A204.1 (cell line): ENCODE measurements around the gene TUBA3D.
"Not testable (repeated sequence)": the region's sequence is repeated elsewhere in the genome, so short reads cannot be mapped to it uniquely, and the experiment has no call there.

Experiments
- FAIRE-seq: peaks from 2 replicates; lab custom pipeline; 2012; peaks lifted over from hg19 to GRCh38; lab: Jason Lieb, UNC

The TUBA3D gene

GRCh38 chr2:131475831-131476230 is at the start of gene TUBA3D:
TSS of gene TUBA3D (plus strand) at chr2:131476119. CDS start at chr2:131476200, 81 bp downstream.
- FAIRE-seq = no peak

DNA sequence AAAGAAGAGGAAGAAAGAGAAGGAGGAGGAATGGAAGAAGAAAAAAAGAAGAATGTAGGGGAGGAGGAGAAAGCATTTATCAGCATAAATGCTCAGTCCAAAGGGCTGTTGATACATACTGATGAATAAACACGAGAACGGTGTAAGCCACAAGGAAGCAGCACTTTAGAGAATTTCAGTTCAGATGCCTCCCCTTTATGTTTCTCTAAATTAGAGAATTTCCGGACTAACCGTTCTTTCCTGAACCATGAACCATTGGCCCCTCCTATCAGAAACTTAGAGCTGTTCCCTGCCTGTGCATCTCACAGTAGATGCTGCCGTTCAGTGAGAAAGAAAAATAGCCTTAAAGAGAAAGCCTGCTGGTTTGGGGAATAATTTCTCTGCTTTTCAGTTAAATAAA is 49.2 kb upstream of the TUBA3D start:
- no peak for FAIRE-seq

DNA sequence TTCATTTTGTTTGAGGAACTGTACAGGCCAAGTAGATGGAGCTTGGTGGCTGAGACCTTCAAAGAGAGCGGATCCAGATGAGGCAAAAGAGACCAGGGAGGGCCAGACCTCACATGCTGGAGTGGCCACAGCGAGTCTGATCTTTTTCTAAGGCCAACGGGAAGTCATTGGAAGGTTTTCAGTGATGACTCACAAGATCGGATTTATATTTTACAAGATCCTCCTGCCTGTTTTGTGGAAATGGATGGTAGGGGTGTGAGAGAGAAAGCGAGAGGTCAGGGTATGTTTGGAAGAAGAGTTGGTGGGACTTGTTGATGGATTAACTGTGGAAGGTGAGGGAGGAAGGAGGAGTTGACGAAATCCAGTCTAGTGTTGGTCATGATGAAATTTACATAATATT is 44.6 kb upstream of the TUBA3D start:
- no peak for FAIRE-seq

- FAIRE-seq = not testable (repeated sequence)
These were observed 35.0 kb upstream of the TUBA3D start for GRCh38 chr2:131440742-131441468.

DNA sequence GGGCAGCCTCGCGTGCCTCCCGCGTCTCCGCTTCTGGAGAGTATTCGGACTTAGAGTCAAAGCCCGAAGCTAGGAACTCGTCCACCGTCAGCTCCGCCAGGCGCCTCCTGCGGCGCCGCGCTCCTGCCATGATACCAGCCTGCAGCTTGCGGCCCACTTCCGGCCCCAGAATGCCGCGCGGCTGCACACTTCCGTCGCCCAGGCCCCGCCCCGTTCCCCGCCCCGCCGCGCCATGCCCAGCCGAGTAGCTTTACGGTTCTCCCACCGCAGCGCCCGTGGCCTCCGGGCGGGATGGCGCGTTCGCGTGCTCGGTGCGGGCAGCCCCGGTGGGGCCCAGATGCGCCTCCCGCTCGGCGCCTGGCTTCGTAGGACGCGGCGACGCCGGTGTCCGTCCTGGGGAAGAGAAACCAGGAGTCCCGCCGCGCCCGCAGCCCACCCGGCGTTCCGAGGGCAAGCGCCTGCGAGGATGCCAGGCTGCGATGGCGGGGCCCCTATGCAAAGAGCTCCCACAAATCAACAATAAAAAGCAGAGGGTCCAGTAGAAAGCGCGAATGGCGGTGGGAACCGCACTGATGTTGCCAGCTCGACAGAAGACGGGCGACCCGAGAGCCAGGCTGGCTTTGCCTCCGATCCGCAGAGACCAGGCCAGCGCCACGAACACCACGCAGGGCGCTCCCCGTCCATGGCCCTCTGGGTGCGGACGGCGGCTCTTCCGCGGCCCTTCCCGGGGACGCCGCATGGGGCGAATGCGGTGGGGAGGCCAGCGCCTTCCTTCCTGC is 31.0 kb upstream of the TUBA3D start:
- not testable (repeated sequence) for FAIRE-seq

- not testable (repeated sequence) for FAIRE-seq
These were observed 30.5 kb upstream of the TUBA3D start for GRCh38 chr2:131445515-131445797.

DNA sequence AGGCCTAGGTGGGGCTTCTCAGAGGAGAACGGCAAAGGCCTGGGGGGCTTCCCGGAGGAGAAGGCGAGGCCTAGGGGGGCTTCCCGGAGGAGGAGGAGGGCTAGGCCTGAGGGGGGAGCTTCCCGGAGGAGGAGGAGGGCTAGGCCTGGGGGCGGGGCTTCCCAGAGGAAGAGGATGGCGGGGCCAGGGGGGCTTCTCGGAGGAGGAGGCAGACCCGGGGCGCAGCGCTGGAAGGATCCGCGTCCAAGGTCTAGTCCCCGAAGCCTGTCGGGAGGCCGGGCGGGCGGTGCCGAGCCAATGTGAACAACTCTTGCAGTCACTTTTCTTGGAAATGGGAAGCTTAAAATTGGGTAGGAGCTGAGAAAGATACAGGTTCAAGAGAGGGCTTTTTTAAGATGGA is 30.0 kb upstream of the TUBA3D start:
- FAIRE-seq = no peak

DNA sequence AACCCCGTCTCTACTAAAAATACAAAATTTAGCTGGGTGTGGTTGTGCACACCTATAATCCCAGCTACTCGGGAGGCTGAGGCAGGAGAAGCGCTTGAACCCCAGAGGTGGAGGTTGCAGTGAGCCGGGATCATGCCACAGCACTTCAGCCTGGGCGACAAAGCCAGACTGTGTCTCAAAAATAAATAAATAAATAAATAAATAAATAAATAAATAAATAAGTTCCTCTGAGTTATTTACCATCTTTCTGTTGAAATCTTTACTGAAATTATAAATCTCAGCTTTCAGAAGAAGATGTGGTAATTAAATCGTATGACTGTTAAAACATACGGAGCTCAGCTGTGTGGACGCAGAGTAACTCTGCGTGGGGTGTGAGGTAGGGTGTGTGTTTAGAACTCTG is 27.9 kb upstream of the TUBA3D start:
- not testable (repeated sequence) for FAIRE-seq

DNA sequence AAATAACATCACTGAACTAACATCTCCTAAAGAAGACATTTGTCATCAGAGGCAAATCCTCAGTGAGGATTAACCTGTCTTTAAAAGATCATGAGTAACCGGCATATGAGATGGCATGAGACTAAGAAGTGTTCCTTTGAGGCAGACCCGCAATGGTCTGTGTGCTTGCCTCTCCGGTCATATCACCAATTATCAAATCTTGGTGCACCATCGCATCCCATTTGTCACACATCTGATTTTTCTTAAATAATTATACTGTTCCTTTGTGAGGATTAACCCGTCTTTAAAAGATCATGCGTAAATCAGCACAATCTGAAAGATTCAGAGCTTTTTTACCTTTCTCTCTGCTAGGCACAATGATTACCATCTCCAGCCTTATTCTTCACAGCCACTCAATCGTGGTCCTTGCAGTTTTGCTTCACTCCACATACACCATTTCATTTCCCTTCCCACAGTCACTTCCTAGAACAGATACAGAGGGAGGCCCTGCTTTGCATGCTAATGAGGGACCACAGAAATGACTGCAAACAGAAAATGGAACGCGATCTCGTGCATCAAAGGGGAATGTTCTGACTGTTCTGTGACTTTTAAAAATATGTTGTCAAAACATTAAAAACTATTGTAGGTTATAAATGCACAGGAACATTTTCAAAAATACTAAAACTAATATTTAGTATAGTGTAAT is 24.5 kb upstream of the TUBA3D start:
- not testable (repeated sequence) for FAIRE-seq

DNA sequence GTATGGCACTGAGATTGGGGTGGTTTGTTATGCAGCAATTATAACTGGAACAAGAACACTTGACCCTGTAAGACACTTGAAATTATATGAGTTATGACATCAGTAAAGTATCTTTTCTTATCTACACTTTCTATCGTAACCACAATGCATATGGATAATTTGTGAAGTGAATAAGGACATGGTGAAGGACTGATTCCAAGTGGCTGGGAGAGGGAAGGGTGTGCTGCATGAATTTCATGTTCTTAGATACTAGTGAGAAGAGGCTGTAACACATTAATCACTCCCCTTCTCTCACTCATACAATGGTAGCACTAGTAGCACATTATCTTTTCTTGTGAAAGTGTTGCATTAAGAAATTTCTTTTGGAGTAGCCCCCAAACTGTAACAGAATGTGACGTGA is 21.0 kb upstream of the TUBA3D start:
- FAIRE-seq = not testable (repeated sequence)

DNA sequence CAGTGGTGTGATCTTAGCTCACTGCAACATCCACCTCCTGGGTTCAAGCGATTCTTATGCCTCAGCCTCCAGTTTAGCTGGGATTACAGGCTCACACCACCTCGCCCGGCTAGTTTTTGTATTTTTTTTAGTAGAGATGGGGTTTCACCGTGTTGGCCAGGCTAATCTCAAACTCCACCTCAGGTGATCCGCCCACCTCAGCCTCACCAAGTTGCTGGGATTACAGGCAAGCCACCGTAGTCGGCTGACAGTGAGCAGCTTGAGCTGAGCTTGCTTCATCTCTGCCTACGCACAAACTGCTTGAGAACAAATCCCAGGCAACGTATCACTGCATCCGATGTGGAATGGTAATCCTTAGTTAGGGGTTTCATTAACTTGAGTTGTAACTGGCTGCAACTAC is 8.2 kb upstream of the TUBA3D start:
- FAIRE-seq = not testable (repeated sequence)

- not testable (repeated sequence) for FAIRE-seq
These were observed 5.0 kb upstream of the TUBA3D start for GRCh38 chr2:131470944-131471343.

GRCh38 chr2:131471624-131472023 is 4.3 kb upstream of the TUBA3D start:
- FAIRE-seq = not testable (repeated sequence)

- FAIRE-seq = not testable (repeated sequence)
These were observed 2.7 kb upstream of the TUBA3D start for GRCh38 chr2:131473266-131473665.

GRCh38 chr2:131476363-131476762 is 444 bp downstream of the TUBA3D start:
- FAIRE-seq = not testable (repeated sequence)

- FAIRE-seq = not testable (repeated sequence)
These were observed 1.3 kb downstream of the TUBA3D start for GRCh38 chr2:131477227-131477626.

GRCh38 chr2:131478074-131478849 is 2.3 kb downstream of the TUBA3D start:
- not testable (repeated sequence) for FAIRE-seq

DNA sequence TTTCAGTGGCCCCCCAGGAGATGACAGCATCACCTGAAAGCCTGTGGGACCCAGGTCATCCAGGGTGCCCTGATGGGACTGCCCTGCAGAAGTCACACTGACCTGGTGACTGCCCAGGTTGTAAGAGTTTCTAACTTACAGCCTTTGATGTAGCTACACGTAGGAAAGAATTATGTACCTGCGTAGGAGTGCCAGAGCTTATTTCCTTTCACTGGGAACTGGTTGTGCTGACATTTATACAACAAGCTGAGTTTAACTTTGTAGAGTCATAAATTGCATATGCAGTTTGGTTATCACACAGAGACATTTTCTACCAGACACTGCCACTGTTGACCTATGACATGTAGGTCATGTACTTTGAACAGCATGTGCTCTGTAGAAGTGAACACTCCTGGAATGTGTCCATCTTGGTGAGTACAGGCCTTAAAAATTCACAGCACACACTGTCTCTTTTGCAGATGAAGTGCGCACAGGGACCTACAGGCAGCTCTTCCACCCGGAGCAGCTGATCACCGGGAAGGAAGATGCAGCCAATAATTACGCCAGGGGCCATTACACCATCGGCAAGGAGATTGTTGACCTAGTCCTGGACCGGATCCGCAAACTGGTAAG is 3.0 kb downstream of the TUBA3D start:
- FAIRE-seq = not testable (repeated sequence)

- FAIRE-seq = not testable (repeated sequence)
These were observed 4.4 kb downstream of the TUBA3D start for GRCh38 chr2:131480351-131480750.

DNA sequence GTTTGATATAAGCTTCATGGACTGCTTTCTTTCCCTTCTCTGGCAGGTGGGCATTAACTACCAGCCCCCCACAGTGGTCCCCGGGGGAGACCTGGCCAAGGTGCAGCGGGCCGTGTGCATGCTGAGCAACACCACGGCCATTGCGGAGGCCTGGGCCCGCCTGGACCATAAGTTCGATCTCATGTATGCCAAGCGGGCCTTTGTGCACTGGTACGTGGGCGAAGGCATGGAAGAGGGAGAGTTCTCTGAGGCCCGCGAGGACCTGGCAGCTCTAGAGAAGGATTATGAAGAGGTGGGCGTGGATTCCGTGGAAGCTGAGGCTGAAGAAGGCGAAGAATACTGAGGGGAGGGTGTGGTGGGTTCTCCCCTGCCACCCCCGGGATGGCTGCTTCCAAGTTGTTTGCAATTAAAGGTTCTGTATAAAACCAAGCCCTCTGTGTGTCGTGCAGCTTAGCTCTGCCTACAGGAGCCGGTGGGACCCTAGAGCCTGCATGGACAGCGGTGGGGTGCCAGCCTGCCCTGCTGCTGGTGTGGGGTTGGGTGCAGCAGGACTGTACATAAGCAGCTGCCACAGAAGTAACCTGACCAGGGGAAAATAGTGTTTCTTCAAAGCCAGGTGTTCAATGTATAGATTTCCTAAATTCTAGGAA is 6.7 kb downstream of the TUBA3D start:
- not testable (repeated sequence) for FAIRE-seq
